Osteoblast (primary cell): Measurements from ENCODE around the gene MAPKAPK2. TPM values are rescaled to one million over a fixed set of nuclear protein-coding genes. Genes with fewer than 3 reads are reported as not detected.

Experiments used
- DNase-seq: peaks from one replicate; pipeline ENCODE4 v3.0.0; 2011; ENCODE audit warnings: low spot score, mixed read lengths; ENCODE audit not compliant: insufficient read length; ENCODE audit errors: missing footprints
- H2AFZ ChIP-seq: 2 replicates; pipeline ENCODE4 v1.6.0; 2011; ENCODE audit warnings: mild to moderate bottlenecking, low read length
- H3K27ac ChIP-seq: 2 replicates; pipeline ENCODE4 v1.5.1; 2011; ENCODE audit warnings: mild to moderate bottlenecking, low read depth, low read length, moderate library complexity
- H3K27me3 ChIP-seq: 2 replicates; pipeline ENCODE4 v1.6.0; 2012; ENCODE audit warnings: mild to moderate bottlenecking, control low read depth, inconsistent platforms, low read length, moderate library complexity; ENCODE audit not compliant: insufficient read depth
- H3K36me3 ChIP-seq: 2 replicates; pipeline ENCODE4 v1.5.1; 2011; ENCODE audit warnings: mild to moderate bottlenecking, low read length, control low read depth, moderate library complexity; ENCODE audit not compliant: insufficient read depth
- H3K4me1 ChIP-seq: 2 replicates; pipeline ENCODE4 v1.5.1; 2011; ENCODE audit warnings: mild to moderate bottlenecking, low read length, control low read depth, moderate library complexity; ENCODE audit not compliant: insufficient read depth
- H3K4me2 ChIP-seq: 2 replicates; pipeline ENCODE4 v1.6.0; 2011; ENCODE audit warnings: mild to moderate bottlenecking, low read length; ENCODE audit not compliant: insufficient read depth
- H3K4me3 ChIP-seq: fragments of 200-600 bp; sonication (generic); 3 replicates; pipeline ENCODE4 v1.5.1; 2012; ENCODE audit warnings: mild to moderate bottlenecking, low read length, inconsistent platforms; ENCODE audit not compliant: insufficient read depth
- H3K79me2 ChIP-seq: 2 replicates; pipeline ENCODE4 v1.6.0; 2012; ENCODE audit warnings: mild to moderate bottlenecking, low read length, control low read depth, inconsistent platforms; ENCODE audit not compliant: insufficient read depth
- H3K9me3 ChIP-seq: 2 replicates; pipeline ENCODE4 v1.5.1; 2011; ENCODE audit warnings: low read depth, low read length, control low read depth
- H4K20me1 ChIP-seq: 2 replicates; pipeline ENCODE4 v1.6.0; 2012; ENCODE audit warnings: mild to moderate bottlenecking, low read length, control low read depth; ENCODE audit not compliant: insufficient read depth
- CTCF ChIP-seq: IDR thresholded peaks from 2 replicates; pipeline ENCODE4 v1.5.1; 2011; ENCODE audit warnings: mild to moderate bottlenecking, low read depth, low read length, moderate library complexity; ENCODE audit errors: extremely low read depth
- total RNA-seq: library from RNA; depleted of rRNA; stranded (reverse); fragments of >200 nt; gene quantifications from 2 replicates; pipeline ENCODE4 v1.2.3, GENCODE V29; 2012

MAPKAPK2 gene
- total RNA-seq, 1 donor, result 38.0 TPM

- peak overlapping the region; percentile 42 for H3K4me2 ChIP-seq
- H3K79me2 ChIP-seq, result peaks cover 95% of the 10 kb centered on the region
- no peak for DNase-seq
- no peak overlapping the region for H3K4me3 ChIP-seq
- H3K27ac ChIP-seq, result peak overlapping the region; percentile 90
- peaks cover 82% of the 10 kb centered on the region for H4K20me1 ChIP-seq
- H3K36me3 ChIP-seq, result no peaks in the 10 kb centered on the region
- no peaks in the 10 kb centered on the region for H3K27me3 ChIP-seq
- H2AFZ ChIP-seq, result no peak overlapping the region
- peaks cover 25% of the 10 kb centered on the region for H3K4me1 ChIP-seq
- H3K9me3 ChIP-seq, result no peaks in the 10 kb centered on the region
- TF ChIP-seq CTCF, result no peak
These were observed 38.2 kb downstream of the MAPKAPK2 start for GRCh38 chr1:206722751-206723461.

DNA sequence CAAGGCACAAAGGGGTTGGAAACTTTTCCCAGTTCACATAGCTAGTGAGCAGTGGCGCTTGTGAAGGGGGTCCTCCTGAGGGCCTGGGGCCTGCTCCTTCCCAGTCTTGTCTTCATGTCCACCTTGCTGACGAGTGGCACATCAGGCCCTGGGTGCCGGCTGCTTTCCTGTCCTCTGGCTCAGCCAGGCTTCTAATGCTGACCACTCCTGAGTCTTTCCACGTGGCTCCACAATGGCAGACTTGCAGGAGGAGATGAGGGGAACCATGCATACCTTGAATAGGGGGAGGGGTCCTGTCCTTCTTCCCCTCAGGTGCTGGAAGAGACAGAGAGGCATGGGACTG lies 38.7 kb downstream of the MAPKAPK2 start:
- Histone ChIP-seq H3K9me3 (no peaks in the 10 kb centered on the region), H3K36me3 (no peaks in the 10 kb centered on the region), H3K4me2 (peak overlapping the region; percentile 42), H4K20me1 (peaks cover 85% of the 10 kb centered on the region), H3K4me3 (peak overlapping the region; percentile 0), H3K27me3 (no peaks in the 10 kb centered on the region), H2AFZ (no peak overlapping the region), H3K27ac (peak overlapping the region; percentile 90), H3K79me2 (peaks cover 95% of the 10 kb centered on the region), H3K4me1 (peaks cover 25% of the 10 kb centered on the region)
- TF ChIP-seq CTCF, result no peak
- DNase-seq, result no peak

- no peak for DNase-seq
- peaks cover 95% of the 10 kb centered on the region for H3K79me2 ChIP-seq
- H4K20me1 ChIP-seq, result peaks cover 86% of the 10 kb centered on the region
- peaks cover 25% of the 10 kb centered on the region for H3K4me1 ChIP-seq
- no peak overlapping the region for H2AFZ ChIP-seq
- no peak for TF ChIP-seq CTCF
- no peaks in the 10 kb centered on the region for H3K9me3 ChIP-seq
- H3K27me3 ChIP-seq, result no peaks in the 10 kb centered on the region
- peak overlapping the region; percentile 42 for H3K4me2 ChIP-seq
- H3K27ac ChIP-seq, result peak overlapping the region; percentile 90
- H3K4me3 ChIP-seq, result peak overlapping the region; percentile 0
- peaks cover 4% of the 10 kb centered on the region for H3K36me3 ChIP-seq
These were observed 39.2 kb downstream of the MAPKAPK2 start for GRCh38 chr1:206723805-206724472.
